Hepatocyte (in vitro differentiated cells): ENCODE data around the gene LURAP1L.

Experiments
- EZH2 ChIP-seq: fragments of 200-600 bp; sonication (generic); IDR thresholded peaks from 2 replicates; pipeline ENCODE4 v1.6.1; 2016; ENCODE audit warnings: antibody characterized with exemption, mild to moderate bottlenecking, borderline replicate concordance
- EZH2phosphoT487 ChIP-seq: fragments of 200-600 bp; sonication (generic); IDR thresholded peaks from one replicate; pipeline ENCODE4 v1.6.1; 2018; ENCODE audit warnings: antibody characterized with exemption, mild to moderate bottlenecking, low read depth, moderate library complexity; ENCODE audit not compliant: unreplicated experiment, severe bottlenecking
- TF ChIP-seq, protein P1 (sequence below): fragments of 200-600 bp; sonication (generic); IDR thresholded peaks from 2 replicates; pipeline ENCODE4 v1.5.1; 2016; ENCODE audit warnings: antibody characterized with exemption, mild to moderate bottlenecking; ENCODE audit not compliant: poor library complexity

DNA sequence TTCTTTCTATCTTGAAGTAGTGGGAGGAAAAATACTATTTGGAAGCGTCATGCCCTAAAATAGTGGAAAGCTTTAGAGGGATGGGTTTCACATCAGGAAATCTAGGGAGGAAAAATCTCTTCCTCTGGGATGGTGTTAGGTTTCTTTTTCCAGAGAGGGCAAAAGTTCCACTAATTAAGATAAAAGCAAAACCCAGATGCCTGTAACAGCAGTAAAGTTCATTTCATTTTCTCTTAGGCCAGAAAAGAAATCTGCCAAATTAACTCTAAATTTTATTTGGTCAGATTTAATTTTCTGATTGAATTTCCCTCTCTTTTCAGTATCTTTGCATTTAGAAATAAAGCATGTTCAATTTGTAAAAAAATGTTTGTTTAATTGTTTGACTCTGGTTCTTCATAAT lies 88.8 kb downstream of the LURAP1L start:
- TF ChIP-seq, protein P1, sequence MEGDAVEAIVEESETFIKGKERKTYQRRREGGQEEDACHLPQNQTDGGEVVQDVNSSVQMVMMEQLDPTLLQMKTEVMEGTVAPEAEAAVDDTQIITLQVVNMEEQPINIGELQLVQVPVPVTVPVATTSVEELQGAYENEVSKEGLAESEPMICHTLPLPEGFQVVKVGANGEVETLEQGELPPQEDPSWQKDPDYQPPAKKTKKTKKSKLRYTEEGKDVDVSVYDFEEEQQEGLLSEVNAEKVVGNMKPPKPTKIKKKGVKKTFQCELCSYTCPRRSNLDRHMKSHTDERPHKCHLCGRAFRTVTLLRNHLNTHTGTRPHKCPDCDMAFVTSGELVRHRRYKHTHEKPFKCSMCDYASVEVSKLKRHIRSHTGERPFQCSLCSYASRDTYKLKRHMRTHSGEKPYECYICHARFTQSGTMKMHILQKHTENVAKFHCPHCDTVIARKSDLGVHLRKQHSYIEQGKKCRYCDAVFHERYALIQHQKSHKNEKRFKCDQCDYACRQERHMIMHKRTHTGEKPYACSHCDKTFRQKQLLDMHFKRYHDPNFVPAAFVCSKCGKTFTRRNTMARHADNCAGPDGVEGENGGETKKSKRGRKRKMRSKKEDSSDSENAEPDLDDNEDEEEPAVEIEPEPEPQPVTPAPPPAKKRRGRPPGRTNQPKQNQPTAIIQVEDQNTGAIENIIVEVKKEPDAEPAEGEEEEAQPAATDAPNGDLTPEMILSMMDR: no peak
- TF ChIP-seq EZH2 (no peak), EZH2phosphoT487 (no peak)
